ENCODE results near the gene NUP58.
A peak's percentile ranks its signal among the peaks of the same experiment; 100 is the strongest.

Gene NUP58, protein sequence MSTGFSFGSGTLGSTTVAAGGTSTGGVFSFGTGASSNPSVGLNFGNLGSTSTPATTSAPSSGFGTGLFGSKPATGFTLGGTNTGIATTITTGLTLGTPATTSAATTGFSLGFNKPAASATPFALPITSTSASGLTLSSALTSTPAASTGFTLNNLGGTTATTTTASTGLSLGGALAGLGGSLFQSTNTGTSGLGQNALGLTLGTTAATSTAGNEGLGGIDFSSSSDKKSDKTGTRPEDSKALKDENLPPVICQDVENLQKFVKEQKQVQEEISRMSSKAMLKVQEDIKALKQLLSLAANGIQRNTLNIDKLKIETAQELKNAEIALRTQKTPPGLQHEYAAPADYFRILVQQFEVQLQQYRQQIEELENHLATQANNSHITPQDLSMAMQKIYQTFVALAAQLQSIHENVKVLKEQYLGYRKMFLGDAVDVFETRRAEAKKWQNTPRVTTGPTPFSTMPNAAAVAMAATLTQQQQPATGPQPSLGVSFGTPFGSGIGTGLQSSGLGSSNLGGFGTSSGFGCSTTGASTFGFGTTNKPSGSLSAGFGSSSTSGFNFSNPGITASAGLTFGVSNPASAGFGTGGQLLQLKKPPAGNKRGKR
- 115 to 381 (median 157) reads per million in 3 experiments for total RNA-seq

DNA sequence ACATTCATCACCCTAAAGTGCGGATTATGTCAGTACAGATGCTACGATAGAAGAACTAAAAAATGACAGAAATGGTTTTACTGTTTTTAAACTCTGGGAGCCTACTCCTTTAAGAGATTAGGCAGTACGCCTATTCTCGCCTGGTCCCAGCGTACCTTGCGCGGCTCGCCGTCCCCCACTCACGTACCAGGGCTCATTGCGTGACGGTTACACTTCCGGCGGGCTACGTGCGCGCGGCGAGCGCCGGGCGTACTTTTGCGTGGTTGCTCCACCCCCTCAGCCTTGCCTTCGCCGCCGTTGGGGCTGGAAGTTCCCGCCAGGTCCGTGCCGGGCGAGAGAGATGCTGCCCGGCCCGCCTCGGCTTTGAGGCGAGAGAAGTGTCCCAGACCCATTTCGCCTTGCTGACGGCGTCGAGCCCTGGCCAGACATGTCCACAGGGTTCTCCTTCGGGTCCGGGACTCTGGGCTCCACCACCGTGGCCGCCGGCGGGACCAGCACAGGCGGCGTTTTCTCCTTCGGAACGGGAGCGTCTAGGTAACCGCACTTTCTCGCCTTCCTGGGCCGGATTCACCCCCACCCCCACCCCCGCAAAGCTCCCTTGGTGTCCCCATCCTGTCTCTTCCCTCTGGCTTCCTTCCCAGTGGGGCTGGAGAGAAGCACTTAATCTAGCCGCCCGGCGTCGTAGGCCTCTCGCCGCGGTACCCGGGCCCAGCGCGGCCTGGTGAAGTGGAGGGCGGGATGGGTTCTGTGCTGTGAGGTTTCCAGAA lies at the start of gene NUP58:
NUP58 (plus strand) TSS at position 279 of the 767 bp plus-strand sequence; CDS start at position 428, 149 bp downstream.
- DNase-seq: peak; percentile 94

DNA sequence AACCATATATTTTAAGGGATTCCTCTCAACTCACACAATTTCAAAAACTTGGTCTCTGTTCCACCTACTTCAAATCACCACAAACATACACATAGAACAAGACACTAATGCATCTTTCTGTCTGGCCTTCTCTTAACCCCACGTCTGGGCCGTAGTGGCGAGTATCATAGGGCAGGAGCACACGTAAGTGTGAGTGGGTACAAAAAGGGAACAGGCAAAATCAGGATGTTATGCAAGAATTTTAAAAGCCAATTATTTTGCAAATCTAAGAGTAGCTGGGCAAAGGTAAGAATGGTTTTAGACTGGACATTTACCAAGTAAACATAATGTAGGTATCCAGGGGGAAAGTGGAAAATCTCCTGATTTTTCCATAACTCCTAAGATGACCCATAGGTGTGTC lies 49.2 kb upstream of the NUP58 start:
- DNase-seq: no peak

DNA sequence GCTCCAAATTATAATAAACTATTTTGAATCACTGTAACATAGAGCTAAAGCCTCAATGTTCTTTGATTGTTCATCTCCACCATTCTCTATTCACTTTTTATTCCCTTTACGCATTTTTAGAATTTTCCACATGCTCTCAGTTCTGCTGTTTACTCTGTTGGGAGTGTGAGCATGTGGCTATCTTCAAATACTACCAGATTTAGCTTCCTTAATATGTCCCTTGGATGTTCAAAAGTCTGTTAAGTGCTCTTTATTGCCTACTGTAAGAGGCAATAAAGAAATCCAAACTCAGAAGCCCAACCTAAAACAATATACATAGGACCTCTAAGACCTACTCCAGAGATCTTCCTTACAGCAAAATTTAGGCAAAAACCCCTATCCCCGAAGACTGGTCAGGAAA lies 48.7 kb upstream of the NUP58 start:
- DNase-seq: no peak

DNA sequence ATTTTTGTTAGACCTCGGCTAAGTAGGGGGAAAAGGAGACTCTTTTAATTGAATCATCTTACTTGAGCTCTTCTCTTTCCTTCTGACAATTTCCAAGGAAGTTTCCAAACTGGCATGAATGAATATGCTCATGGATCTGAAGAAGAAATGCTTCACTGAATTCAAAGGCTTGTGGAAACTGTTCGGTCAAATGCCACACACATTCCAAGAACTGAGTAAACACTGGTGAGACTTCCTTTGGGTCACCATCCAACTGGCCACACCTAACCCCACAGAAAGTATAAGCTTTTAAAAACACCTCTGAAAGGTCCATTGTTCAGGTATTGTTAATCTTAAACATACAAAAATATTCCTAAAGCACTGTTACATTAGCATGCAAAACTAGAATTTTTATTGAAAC lies 47.7 kb upstream of the NUP58 start:
- DNase-seq: no peak

DNA sequence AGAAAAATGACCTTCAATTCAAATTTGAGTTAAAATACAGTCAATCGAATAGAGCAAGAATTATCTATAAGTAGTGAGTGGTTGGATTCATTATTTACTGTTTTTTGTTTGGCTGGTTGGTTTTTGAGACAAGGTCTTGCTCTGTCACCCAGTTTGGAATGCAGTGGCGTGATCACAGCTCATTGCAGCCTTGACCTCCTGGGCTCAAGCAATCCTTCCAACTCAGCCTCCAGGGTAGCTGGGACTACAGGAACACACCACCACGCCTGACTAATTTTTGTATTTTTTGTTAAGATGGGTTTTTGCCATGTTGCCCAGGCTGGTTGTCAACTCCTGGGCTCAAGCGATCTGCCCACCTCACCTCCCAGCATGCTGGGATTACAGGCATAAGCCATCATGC lies 39.2 kb upstream of the NUP58 start:
- no peak for DNase-seq

DNA sequence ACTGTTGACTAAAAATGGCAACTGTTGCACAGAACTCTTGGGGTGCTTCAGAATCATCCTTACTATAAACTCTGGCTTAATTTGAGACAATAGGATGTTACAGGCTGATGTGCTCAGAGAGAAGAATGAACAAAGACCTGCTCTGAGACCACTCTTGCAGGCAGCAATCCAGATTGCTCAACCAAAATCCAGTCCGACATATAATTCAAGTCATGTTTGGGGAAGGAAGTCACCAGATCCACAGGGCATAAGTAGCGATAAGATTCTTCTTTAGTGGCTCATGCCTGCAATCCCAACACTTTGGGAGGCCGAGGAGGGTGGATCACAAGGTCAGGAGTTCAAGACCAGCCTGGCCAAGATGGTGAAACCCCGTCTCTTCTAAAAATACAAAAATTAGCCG lies 34.7 kb upstream of the NUP58 start:
- no peak for DNase-seq

DNA sequence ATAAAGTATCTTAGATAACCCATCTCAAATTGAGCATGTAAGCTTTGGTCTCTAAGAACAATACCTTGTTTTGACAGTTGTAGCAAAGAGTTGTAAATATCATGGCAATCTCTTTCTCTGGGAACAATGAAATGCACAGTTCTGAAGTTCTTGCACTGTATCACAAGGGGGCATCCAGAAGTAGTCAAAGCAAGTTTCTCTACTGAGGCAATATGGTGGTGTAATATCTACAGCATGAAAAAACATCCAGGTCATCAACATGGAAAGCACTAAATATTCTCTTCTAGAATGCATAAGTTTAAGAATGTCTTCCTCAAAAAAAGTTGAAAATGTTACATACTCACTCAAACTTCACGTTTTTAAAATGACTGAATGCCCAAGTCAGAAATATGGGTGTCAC lies 33.7 kb upstream of the NUP58 start:
- no peak for DNase-seq

DNA sequence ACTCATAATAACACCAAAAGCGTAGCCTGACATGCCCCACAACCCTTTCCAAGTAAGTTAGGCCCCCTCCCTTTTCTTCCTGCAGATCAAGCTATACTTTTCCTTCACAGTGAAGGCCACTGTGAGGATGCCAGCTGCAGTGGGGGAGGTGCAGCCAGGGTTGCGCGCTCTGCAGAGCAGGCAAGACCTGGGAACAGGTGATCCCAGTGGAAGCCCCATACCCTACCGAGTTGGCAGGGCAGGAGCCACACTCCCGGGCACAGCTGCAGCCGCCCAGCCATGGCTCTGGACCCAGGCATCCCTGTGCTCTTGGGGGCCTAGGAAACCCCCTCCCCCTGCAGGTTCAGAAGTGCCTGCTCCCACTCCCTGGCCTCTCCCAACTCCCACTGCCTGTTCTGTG lies 32.9 kb upstream of the NUP58 start:
- DNase-seq: no peak

DNA sequence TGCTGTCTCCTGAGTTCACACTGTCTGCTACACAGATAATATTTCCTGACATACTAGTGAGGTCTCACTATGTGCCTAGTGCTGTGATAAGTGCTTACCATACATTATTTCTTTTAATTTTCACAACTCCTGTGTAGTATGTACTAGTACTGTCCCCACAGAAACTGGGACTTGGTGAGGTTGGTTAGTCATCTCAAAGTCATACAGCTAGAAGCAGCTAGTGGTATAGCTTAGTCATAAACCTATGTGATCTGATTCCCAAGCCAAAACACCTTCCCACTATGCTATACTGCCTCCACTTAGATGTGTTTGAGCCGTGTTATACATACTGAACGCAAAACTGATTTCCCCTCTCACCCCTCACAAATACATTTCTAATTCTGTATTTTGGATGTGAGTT lies 24.7 kb upstream of the NUP58 start:
- DNase-seq: no peak

DNA sequence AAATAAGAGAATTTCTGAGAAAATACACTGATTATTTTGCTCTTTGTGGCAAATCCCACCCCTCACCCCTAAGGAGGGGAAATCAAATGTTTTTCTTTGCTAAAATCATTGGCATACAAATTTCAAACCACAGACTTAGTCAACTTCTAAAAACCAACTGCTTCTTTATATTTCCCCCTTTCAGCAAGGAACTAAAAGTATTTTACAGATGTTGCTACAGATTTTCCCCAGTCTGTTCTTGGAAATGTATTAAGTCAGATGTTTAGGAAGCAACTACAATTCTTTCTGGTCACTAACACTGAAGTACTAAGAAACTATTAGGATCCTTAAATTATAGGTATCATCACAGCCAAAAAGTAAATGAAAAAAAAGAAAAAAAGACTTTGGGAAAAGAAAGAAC lies 21.0 kb upstream of the NUP58 start:
- DNase-seq: no peak

DNA sequence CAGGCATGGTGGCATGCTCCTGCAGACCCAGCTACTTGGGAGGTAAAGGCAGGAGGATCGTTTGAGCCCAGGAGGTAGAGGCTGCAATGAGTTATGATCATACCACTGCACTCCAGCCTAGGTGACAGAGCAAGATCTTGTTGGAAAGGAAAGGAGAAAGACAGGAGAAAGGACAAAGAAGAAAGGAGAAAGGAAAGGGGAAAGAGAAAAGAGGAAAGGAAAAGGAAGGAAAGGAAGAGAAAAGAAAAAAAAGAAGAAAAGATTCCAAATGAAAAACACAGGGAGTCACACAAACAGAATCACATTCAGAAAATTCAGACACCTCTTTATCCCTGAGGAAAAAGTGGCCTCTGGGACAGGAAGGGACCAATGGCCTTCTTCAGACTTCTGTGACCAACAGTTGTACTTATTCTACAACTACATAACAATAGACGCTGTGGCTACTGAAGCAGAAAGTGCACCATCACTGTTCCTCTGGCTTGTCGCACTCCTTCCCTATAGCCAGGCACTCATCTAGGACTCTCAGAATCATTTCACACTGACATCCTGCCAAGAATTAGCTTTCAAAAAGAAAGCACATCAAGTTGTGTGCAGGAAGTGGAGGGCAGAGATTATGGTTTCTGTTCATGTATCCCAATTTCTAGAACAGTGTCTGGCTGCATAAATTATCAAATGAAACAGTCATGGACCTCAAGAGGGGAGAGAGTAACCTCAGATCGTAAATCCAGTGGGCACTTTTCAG lies 20.1 kb upstream of the NUP58 start:
- peak; percentile 3 for DNase-seq

DNA sequence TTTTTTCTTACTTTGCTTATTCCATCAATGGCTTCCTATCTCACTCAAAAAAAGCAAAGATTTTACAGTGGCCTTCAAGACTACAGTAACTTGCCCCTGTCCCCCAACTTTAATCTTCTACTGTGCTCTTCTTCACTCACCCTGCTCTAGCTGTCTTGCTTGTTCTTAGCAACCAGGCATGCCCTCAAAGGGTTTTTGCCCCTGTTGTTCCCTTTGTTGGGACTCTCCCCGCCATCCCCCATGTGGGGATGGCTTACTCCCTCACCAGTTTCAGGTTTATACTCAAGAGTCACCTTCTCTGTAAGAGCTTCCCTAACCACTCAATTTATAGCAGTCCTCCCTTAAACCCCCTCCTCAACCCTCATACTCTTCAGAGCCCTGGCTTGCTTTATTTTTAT lies 19.5 kb upstream of the NUP58 start:
- no peak for DNase-seq

DNA sequence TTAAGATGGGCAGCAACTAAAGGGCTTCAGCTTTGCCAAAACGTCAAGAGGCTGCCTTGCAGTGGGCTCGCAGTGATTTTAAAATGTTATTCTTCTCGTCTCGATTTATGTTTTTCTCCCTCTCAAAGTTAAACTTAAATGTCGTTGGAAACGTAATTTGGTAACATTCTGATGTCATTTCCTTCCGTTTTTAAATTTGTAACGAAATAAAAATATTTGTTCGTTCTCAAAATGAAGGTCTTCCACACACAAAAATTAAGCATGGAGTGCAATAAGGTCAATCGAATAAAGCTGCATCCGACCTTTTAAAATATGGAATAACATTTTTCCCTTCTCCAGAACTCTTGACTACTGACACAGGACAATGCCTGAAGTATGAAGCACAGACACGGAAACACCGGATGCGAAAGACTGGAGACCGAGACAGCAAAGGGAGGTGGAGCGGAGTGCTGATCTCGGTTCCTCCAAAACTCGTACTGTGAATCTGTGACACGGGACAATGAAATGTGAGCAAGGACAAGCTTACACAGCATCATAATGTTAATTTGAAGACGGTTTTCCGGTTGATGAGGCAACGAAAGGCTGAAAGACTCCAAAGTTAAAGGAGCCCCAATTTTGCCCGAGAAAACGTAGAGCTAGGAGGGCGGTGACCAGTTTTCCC lies 15.0 kb upstream of the NUP58 start:
- DNase-seq: peak; percentile 59

DNA sequence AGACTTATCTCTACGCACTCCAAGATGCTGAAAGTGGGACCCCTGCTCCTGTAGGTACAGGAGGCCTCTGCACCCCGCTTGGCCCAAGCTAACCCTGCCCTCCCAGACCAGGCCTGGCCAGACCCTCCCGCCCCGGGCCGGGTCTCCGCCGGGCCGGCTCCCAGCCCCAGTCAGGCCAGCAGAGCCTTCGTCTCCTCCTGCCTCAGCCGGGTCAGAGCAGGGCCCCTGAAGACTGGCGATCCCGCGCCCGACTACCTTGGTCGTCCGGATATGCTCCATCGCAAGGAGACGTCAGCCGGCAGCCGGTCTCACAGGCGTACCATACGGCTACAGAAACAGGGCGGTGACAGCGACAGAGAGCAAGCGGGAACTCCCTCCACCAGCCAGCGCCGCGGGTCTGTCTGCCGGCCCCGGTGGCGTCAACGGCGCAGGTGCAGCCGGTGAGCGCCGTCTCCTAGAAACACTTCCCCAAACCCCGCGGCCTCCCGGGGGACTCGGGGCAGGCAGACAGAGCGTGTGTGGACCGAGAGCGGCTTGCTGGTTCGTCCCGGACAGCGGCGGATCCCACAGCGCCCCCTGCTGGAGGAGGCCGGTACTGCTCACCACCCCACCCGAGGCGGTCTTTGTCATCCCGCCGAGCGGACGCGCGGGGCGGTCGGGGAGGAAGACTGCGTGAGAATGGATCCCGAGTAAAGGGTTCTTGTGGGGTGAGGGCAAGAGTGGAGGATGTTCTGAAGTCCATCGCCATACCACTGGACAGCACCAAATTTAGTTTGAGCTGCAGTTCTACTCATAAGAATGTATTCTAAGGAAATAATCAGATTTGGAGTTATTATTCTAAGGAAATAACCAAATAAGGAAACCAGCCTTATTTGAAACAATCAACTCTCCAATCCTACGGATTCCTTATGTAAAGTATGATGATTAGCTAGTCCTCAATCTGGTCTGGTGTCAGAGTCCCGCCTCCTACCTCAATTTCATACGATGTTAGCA lies 14.2 kb upstream of the NUP58 start, which contains the start of gene MTMR6:
MTMR6 (minus strand) TSS at position 520 of the 993 bp plus-strand sequence; CDS start at position 279, 241 bp downstream.
- DNase-seq: peak; percentile 95

DNA sequence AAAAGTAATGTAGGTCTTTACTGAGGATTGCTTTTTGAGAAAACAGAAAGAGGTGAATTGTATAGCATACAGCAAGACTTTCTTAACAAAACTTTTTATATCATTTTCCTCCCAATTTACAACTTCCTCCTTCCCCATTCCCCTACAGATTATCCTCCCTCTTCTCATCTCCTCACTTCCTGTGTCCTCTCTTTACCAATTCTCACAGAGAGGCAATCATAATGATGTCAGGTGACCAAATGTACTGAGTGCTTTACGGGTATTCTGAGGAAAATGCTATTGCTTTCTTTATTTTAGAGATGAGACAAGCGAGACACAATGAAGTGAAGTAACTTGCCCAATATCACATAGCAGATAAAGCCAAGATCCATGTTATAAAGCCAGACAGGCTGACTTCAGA lies 12.5 kb upstream of the NUP58 start:
- DNase-seq: no peak

DNA sequence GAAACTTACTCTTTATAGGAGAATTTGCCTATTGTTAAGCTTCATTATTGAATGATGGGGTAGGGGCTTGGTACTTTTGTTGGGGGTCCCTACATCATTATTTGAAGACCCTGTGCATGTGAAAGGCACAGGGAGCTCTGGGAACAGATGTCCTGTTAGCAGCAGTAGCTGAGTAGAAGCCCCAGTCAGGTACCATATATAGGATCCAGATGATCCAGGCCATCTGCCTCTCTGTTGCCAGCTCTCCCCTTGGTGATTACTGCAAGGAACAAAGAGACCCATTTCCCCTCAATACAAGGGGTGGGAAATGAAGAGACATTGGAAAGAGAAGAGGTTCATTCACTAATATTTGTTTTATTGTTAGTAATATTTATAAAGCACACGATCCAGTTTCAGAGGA lies 9.7 kb upstream of the NUP58 start:
- no peak for DNase-seq

DNA sequence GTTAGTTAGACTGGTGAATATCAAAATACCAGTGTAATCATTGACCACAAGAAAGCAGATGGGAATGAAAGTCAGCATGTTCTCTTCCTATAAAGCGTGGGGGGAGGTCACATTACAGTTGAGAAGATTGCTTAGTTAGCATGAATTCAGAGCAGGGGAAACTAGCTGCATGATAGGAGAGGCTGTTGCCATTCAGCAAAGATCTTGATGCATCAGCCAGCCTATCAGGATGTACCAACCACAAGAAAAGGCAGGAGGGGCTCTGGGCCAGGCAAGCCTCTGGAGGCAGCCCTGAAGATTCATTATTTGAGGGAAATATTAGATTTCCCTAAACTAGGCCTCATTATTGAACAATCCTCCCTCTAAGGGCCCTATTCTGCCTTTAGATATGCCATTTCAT lies 9.1 kb upstream of the NUP58 start:
- peak; percentile 43 for DNase-seq

DNA sequence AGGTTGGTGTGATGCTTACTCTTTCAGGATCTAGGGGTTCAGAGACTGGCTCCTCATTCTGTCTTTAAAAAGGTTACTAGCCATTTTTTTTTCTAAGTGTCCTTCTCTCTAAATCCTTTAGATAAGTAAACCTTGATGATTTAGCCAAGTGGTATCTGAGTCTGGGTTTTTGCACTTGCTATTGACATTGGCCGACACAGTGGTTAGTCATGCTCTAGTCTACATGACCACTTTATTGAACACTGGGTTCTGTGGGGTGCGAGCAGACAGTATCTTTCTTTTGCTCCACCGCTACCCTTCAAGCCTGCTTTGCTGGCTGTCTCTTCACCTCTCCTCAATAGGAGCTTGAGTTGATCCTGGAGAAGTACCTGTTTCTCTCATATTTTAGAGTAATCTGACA lies 6.2 kb upstream of the NUP58 start:
- DNase-seq: no peak

DNA sequence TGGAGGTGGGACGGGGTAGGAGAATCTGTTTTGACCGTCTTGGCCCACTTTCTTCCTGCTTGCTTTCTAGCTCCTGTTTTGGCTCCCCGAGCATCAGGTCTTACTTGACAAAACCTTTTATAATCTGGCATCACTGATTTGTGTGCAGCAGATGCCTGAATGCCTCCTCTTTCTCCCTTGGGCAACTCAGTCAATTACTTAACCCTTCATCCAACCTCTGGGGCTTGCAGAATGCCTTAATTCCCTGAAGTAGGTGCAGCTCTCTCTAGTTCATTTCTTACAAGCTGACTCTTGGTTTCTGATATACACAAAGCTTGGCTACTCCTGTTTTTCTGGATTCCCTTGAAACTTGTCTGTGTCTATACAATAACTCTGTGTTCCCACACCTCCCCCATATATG lies 5.7 kb upstream of the NUP58 start:
- no peak for DNase-seq

DNA sequence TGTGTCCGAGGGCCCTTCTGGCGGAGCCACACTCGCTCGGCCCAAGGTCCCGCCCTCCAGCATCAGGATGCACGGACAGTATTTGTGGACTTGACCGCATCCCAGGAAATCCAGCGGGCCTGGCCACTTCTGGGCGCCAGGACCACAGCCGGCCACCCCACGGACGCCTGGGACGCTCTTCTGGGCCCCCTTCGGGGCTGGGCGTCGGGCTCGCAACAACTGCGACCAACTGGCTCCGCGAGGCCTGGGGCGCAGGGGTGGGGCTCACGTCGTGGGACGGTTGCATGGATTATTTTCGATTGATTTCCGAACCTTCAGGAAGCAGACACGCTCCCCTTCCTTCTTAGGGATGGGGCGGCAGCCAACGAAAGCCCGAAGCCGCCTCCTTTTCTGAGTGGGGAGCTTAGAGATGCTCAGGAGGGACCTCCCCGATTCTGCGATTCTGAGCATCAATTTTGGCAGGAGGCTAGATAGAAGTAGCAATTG lies 521 bp upstream of the NUP58 start:
- no peak for DNase-seq

DNA sequence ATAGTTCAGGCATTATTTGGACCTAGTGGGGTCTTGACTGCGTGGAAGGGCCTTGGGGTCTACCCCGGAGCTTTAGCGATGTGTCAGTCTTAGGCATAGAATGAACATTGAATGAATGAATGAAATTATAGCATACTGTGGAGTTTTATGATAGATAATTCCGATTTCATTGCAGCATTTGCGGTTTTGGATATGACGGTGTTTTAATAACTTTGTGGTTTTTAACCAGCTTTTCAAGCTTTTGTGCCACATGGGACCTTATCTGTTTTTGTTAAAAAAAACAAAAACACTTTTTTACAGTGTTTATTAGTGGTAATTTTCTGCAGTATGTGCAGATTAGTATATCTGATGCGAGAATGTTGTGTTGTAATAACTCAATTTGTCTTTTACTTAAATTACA lies 696 bp downstream of the NUP58 start:
- DNase-seq: peak; percentile 29
